H9 (cell line): ENCODE results near the gene PAQR5. TPM values are rescaled to one million over a fixed set of nuclear protein-coding genes. Genes with fewer than 3 reads are reported as not detected.

Source experiments
- DNase-seq: peaks from one replicate; pipeline ENCODE4 v3.0.0-alpha.2; 2017
- H2AFZ ChIP-seq: one replicate; pipeline ENCODE4 v1.6.1; 2013; ENCODE audit warnings: mild to moderate bottlenecking, low read length, control low read depth, moderate library complexity
- H2AK5ac ChIP-seq: 2 replicates; pipeline ENCODE4 v1.6.1; 2013; ENCODE audit warnings: low read length, control low read depth, mixed read lengths; ENCODE audit not compliant: insufficient read length
- H2BK120ac ChIP-seq: one replicate; pipeline ENCODE4 v1.6.1; 2013; ENCODE audit warnings: low read depth, mild to moderate bottlenecking, low read length, control low read depth, inconsistent platforms; ENCODE audit not compliant: poor library complexity, severe bottlenecking
- H2BK12ac ChIP-seq: 2 replicates; pipeline ENCODE4 v1.6.1; 2013; ENCODE audit warnings: low read length, control low read depth, mixed read lengths, low read depth; ENCODE audit not compliant: insufficient read length
- H2BK15ac ChIP-seq: 2 replicates; pipeline ENCODE4 v1.6.1; 2013; ENCODE audit warnings: low read depth, low read length, control low read depth
- H2BK20ac ChIP-seq: one replicate; pipeline ENCODE4 v1.6.1; 2013; ENCODE audit warnings: low read depth, mild to moderate bottlenecking, low read length, control low read depth, inconsistent platforms; ENCODE audit not compliant: poor library complexity, severe bottlenecking
- H2BK5ac ChIP-seq: 2 replicates; pipeline ENCODE4 v1.6.1; 2013; ENCODE audit warnings: low read length, control low read depth, mixed read lengths; ENCODE audit not compliant: insufficient read length
- H3K14ac ChIP-seq: 2 replicates; pipeline ENCODE4 v1.6.1; 2013; ENCODE audit warnings: low read length, control low read depth; ENCODE audit not compliant: insufficient read depth
- H3K18ac ChIP-seq: 2 replicates; pipeline ENCODE4 v1.6.1; 2013; ENCODE audit warnings: low read depth, mild to moderate bottlenecking, mixed read lengths, low read length, control low read depth; ENCODE audit not compliant: insufficient read length
- H3K23ac ChIP-seq: 2 replicates; pipeline ENCODE4 v1.6.1; 2013; ENCODE audit warnings: low read length, control low read depth, mixed read lengths, low read depth; ENCODE audit not compliant: insufficient read length
- H3K23me2 ChIP-seq: 2 replicates; pipeline ENCODE4 v1.6.1; 2013; ENCODE audit warnings: low read depth, mild to moderate bottlenecking, mixed read lengths, low read length, control low read depth; ENCODE audit not compliant: insufficient read length, poor library complexity, severe bottlenecking
- H3K27ac ChIP-seq: 2 replicates; pipeline ENCODE4 v1.5.1; 2013; ENCODE audit warnings: low read length, control low read depth, mixed read lengths, low read depth; ENCODE audit not compliant: insufficient read length
- H3K27me3 ChIP-seq: 2 replicates; pipeline ENCODE4 v1.6.1; 2013; ENCODE audit warnings: low read length, control low read depth, inconsistent platforms; ENCODE audit not compliant: insufficient read depth
- H3K4ac ChIP-seq: 2 replicates; pipeline ENCODE4 v1.6.1; 2013; ENCODE audit warnings: low read depth, mild to moderate bottlenecking, control low read depth, inconsistent platforms, low read length, moderate library complexity
- H3K4me1 ChIP-seq: 2 replicates; pipeline ENCODE4 v1.6.1; 2013; ENCODE audit warnings: low read length, control low read depth, inconsistent platforms; ENCODE audit not compliant: insufficient read depth
- H3K4me2 ChIP-seq: 2 replicates; pipeline ENCODE4 v1.6.1; 2013; ENCODE audit warnings: low read length, control low read depth, mixed read lengths; ENCODE audit not compliant: insufficient read length, insufficient read depth
- H3K56ac ChIP-seq: 2 replicates; pipeline ENCODE4 v1.6.1; 2013; ENCODE audit warnings: low read depth, mild to moderate bottlenecking, mixed read lengths, low read length, control low read depth; ENCODE audit not compliant: insufficient read length
- H3K79me1 ChIP-seq: 2 replicates; pipeline ENCODE4 v1.6.1; 2013; ENCODE audit warnings: low read depth, mild to moderate bottlenecking, moderate library complexity, low read length, control low read depth, inconsistent platforms; ENCODE audit not compliant: insufficient read depth, poor library complexity, severe bottlenecking
- H3K79me2 ChIP-seq: 2 replicates; pipeline ENCODE4 v1.6.1; 2013; ENCODE audit warnings: low read length, control low read depth, inconsistent platforms; ENCODE audit not compliant: insufficient read depth
- H3K9ac ChIP-seq: 2 replicates; pipeline ENCODE4 v1.6.1; 2013; ENCODE audit warnings: low read length, control low read depth, mixed read lengths; ENCODE audit not compliant: insufficient read length; ENCODE audit errors: extremely low read depth
- H3K9me3 ChIP-seq: one replicate; pipeline ENCODE4 v1.6.1; 2013; ENCODE audit warnings: low read depth, low read length, inconsistent platforms; ENCODE audit not compliant: control insufficient read depth
- H3T11ph ChIP-seq: one replicate; pipeline ENCODE4 v1.6.1; 2013; ENCODE audit warnings: mild to moderate bottlenecking, low read length, control low read depth, inconsistent platforms
- H4K20me1 ChIP-seq: one replicate; pipeline ENCODE4 v1.6.1; 2013; ENCODE audit not compliant: control insufficient read depth, insufficient read length, insufficient read depth
- H4K5ac ChIP-seq: 2 replicates; pipeline ENCODE4 v1.6.1; 2013; ENCODE audit warnings: low read depth, mild to moderate bottlenecking, mixed read lengths, low read length, control low read depth; ENCODE audit not compliant: insufficient read length
- H4K8ac ChIP-seq: replicated peaks from 2 replicates; pipeline ENCODE4 v1.6.1; 2013; ENCODE audit warnings: low read length, control low read depth, mixed read lengths, low read depth; ENCODE audit not compliant: insufficient read length
- H4K91ac ChIP-seq: 2 replicates; pipeline ENCODE4 v1.6.1; 2013; ENCODE audit warnings: low read depth, mild to moderate bottlenecking, moderate library complexity, mixed read lengths, low read length, control low read depth; ENCODE audit not compliant: insufficient read length
- H3K27ac Mint-ChIP-seq, 3 experiments: 2 replicates in 2 of 3; 3 replicates in 1 of 3; pipeline ENCODE4 v1.8.0; 2020 to 2021; ENCODE audit warnings: mixed read lengths in 3 of 3, mild to moderate bottlenecking in 1 of 3, moderate library complexity in 1 of 3
- H3K27me3 Mint-ChIP-seq: 2 replicates; pipeline ENCODE4 v1.8.0; 2021; ENCODE audit warnings: low read depth, mild to moderate bottlenecking, moderate library complexity, mixed read lengths
- H3K36me3 Mint-ChIP-seq, 3 experiments: 2 replicates in 2 of 3; 3 replicates in 1 of 3; pipeline ENCODE4 v1.8.0; 2020 to 2021; ENCODE audit warnings: low read depth in 3 of 3, mixed read lengths in 3 of 3; ENCODE audit not compliant: insufficient read depth in 1 of 3
- H3K4me1 Mint-ChIP-seq, 2 experiments: 2 replicates each; pipeline ENCODE4 v1.8.0; 2020; ENCODE audit warnings: mixed read lengths in 2 of 2
- H3K4me3 Mint-ChIP-seq, 2 experiments: 2 replicates in 1 of 2; 3 replicates in 1 of 2; pipeline ENCODE4 v1.8.0; 2020 to 2021; ENCODE audit warnings: mild to moderate bottlenecking in 2 of 2, mixed read lengths in 2 of 2, moderate library complexity in 1 of 2
- H3K9me3 Mint-ChIP-seq, 2 experiments: 2 replicates in 1 of 2; 3 replicates in 1 of 2; pipeline ENCODE4 v1.8.0; 2020; ENCODE audit warnings: mild to moderate bottlenecking in 2 of 2, mixed read lengths in 2 of 2, moderate library complexity in 1 of 2
- CTCF ChIP-seq: fragments of 200-600 bp; sonication (generic); conservative IDR thresholded peaks from 3 replicates; pipeline ENCODE4 v1.8.0; 2021; ENCODE audit warnings: antibody characterized with exemption, mild to moderate bottlenecking
- WGBS: extraction: QIAGEN DNeasy Blood & Tissue Kit; methylation state at CpG from one replicate; pipeline ENCODE4 v1.1.7; 2013; ENCODE audit warnings: missing lambda C conversion rate, low lambda C conversion rate, mixed read lengths; ENCODE audit not compliant: insufficient read length; ENCODE audit errors: extremely low coverage; 5-methylcytosine and 5-hydroxymethylcytosine counted together
- total RNA-seq: library from RNA; stranded (reverse); gene quantifications from 2 replicates; pipeline ENCODE4 v1.2.1, GENCODE V29; 2021

PAQR5 gene
- total RNA-seq, 1 experiment from 2014 or later = 1.6 TPM

- Histone ChIP-seq H3K14ac (no peak overlapping the region), H3K27me3 (no peaks in the 10 kb centered on the region), H3K18ac (no peak overlapping the region), H2BK20ac (no peak overlapping the region), H4K91ac (no peak overlapping the region), H4K8ac (no peak overlapping the region), H3K4me1 (no peaks in the 10 kb centered on the region; the same call in 1 of the 2 replicates), H3K23ac (no peak overlapping the region), H3K4ac (no peak overlapping the region), H3K4me2 (no peak overlapping the region), H3K79me2 (no peaks in the 10 kb centered on the region), H3K27ac (no peak overlapping the region), H2BK15ac (no peak overlapping the region), H3K9me3 (no peaks in the 10 kb centered on the region), H4K5ac (no peak overlapping the region), H4K20me1 (no peaks in the 10 kb centered on the region), H3K56ac (no peak overlapping the region), H2AFZ (no peak overlapping the region), H3K23me2 (no peaks in the 10 kb centered on the region), H2AK5ac (no peak overlapping the region), H3T11ph (no peak overlapping the region), H3K79me1 (no peaks in the 10 kb centered on the region), H2BK5ac (no peak overlapping the region), H2BK120ac (no peak overlapping the region), H2BK12ac (no peak overlapping the region), H3K9ac (no peak overlapping the region)
- no peaks in the 10 kb centered on the region; a peak in 1 of 7 replicates for H3K36me3 Mint-ChIP-seq
- H3K27me3 Mint-ChIP-seq = peaks cover 2% of the 10 kb centered on the region
- DNase-seq = no peak
- no peak overlapping the region for H3K27ac Mint-ChIP-seq
- no peak for TF ChIP-seq CTCF
- H3K9me3 Mint-ChIP-seq = no peaks in the 10 kb centered on the region
- no peak overlapping the region for H3K4me3 Mint-ChIP-seq
- no CpG with 5 or more reads among the region's 1 CpG for WGBS
- peaks cover 7 to 30% of the 10 kb centered on the region in 2 experiments for H3K4me1 Mint-ChIP-seq
Measured at GRCh38 chr15:69328080-69328479, 29.4 kb downstream of the PAQR5 start.
